Endodermal cell (in vitro differentiated cells): ENCODE results near the gene COMP. TPM values are rescaled to one million over a fixed set of nuclear protein-coding genes. Genes with fewer than 3 reads are reported as not detected.

Experiments
- DNase-seq: peaks from one replicate; pipeline ENCODE4 v3.0.0-alpha.2; 2017
- H3K27ac ChIP-seq: 2 replicates; pipeline ENCODE4 v1.5.1; 2013; ENCODE audit warnings: mild to moderate bottlenecking, low read depth, low read length, moderate library complexity
- H3K27me3 ChIP-seq: 2 replicates; pipeline ENCODE4 v1.6.1; 2013; ENCODE audit warnings: mild to moderate bottlenecking, low read length, moderate library complexity; ENCODE audit not compliant: insufficient read depth, control insufficient read depth, poor library complexity, severe bottlenecking
- H3K36me3 ChIP-seq: 2 replicates; pipeline ENCODE4 v1.7.0; 2013; ENCODE audit warnings: mild to moderate bottlenecking, low read length, moderate library complexity; ENCODE audit not compliant: control insufficient read depth, insufficient read depth
- H3K4me1 ChIP-seq: one replicate; pipeline ENCODE4 v1.7.0; 2013; ENCODE audit warnings: low read length; ENCODE audit not compliant: control insufficient read depth, insufficient read depth
- H3K4me3 ChIP-seq: 2 replicates; pipeline ENCODE4 v1.5.1; 2013; ENCODE audit warnings: mild to moderate bottlenecking, low read length, moderate library complexity
- H3K9ac ChIP-seq: 2 replicates; pipeline ENCODE4 v1.6.1; 2013; ENCODE audit warnings: mild to moderate bottlenecking, low read length, moderate library complexity; ENCODE audit not compliant: poor library complexity, severe bottlenecking; ENCODE audit errors: extremely low read depth
- H3K9me3 ChIP-seq: 2 replicates; pipeline ENCODE4 v1.6.1; 2013; ENCODE audit warnings: mild to moderate bottlenecking, low read length, moderate library complexity; ENCODE audit not compliant: control insufficient read depth
- H3K27ac Mint-ChIP-seq: 2 replicates; pipeline ENCODE4 v1.8.0; 2020; ENCODE audit warnings: mixed read lengths
- H3K27me3 Mint-ChIP-seq: 2 replicates; pipeline ENCODE4 v1.8.0; 2021; ENCODE audit warnings: mild to moderate bottlenecking, mixed read lengths; ENCODE audit not compliant: insufficient read depth
- H3K36me3 Mint-ChIP-seq: 2 replicates; pipeline ENCODE4 v1.8.0; 2020; ENCODE audit warnings: low read depth, mixed read lengths
- H3K4me1 Mint-ChIP-seq: 2 replicates; pipeline ENCODE4 v1.8.0; 2020; ENCODE audit warnings: mixed read lengths
- H3K4me3 Mint-ChIP-seq: 2 replicates; pipeline ENCODE4 v1.8.0; 2020; ENCODE audit warnings: mild to moderate bottlenecking, moderate library complexity, mixed read lengths
- H3K9me3 Mint-ChIP-seq: 2 replicates; pipeline ENCODE4 v1.8.0; 2020; ENCODE audit warnings: mild to moderate bottlenecking, mixed read lengths
- CTCF ChIP-seq: fragments of 200-600 bp; sonication (generic); conservative IDR thresholded peaks from 2 replicates; pipeline ENCODE4 v1.5.0; 2021; ENCODE audit warnings: antibody characterized with exemption, mild to moderate bottlenecking
- WGBS, 2 experiments: methylation state at CpG; one replicate each; pipeline versions ENCODE4 v1.1.5 to v1.1.7; 2013; ENCODE audit warnings: missing lambda C conversion rate in 2 of 2, mixed read lengths in 1 of 2; ENCODE audit not compliant: insufficient coverage in 1 of 2, insufficient read length in 1 of 2; 5-methylcytosine and 5-hydroxymethylcytosine counted together
- total RNA-seq, 2 donors: library from RNA; stranded (reverse); fragmentation: NEBNext Ultra II Directional in 1 of 2; extraction: Animal tissue kit (Norgen Biotek cat#: 25700) in 1 of 2; gene quantifications; 2 replicates in 1 of 2; 3 replicates in 1 of 2; pipeline ENCODE4 v1.2.1, GENCODE V29; 2021

The COMP gene
- total RNA-seq, 2 donors from 2014 or later = not detected

DNA sequence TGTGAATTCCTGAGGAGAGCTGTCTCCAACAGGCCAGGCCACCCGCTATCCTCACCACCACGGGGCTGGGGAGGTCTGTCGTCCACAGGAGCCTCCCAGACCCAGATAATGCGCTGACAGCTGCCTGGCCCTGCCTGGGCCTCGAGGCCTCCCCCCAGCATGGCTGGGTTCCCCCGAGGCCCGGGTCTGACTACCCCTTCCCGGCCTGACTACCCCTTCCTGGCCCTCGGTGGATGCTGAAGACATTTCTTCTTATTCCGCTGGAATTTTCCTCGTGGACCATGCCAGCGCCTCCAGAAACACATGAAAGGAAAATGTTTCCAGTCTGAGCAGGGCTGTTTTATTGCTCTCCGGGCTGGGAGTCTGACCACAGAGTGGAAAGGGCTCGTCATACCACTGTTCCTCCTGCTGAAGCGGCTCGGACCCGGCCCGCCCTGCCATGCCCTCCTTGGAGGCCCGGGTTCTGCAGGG, 16.8 kb upstream of the COMP start:
- Mint-ChIP-seq H3K36me3 (no peaks in the 10 kb centered on the region), H3K27ac (no peak overlapping the region), H3K4me3 (no peak overlapping the region), H3K9me3 (no peaks in the 10 kb centered on the region), H3K27me3 (peaks cover 36% of the 10 kb centered on the region), H3K4me1 (no peaks in the 10 kb centered on the region)
- DNase-seq = no peak
- peaks cover 24% of the 10 kb centered on the region for H3K27me3 ChIP-seq
- H3K4me1 ChIP-seq = no peaks in the 10 kb centered on the region
- 79 to 88% methylated on average over 14 to 19 of the region's 19 CpGs for WGBS, 2 experiments
- no peak overlapping the region for H3K4me3 ChIP-seq
- no peak overlapping the region for H3K27ac ChIP-seq
- no peaks in the 10 kb centered on the region for H3K9me3 ChIP-seq
- no peaks in the 10 kb centered on the region for H3K36me3 ChIP-seq
- no peak overlapping the region for H3K9ac ChIP-seq
- no peak for TF ChIP-seq CTCF

DNA sequence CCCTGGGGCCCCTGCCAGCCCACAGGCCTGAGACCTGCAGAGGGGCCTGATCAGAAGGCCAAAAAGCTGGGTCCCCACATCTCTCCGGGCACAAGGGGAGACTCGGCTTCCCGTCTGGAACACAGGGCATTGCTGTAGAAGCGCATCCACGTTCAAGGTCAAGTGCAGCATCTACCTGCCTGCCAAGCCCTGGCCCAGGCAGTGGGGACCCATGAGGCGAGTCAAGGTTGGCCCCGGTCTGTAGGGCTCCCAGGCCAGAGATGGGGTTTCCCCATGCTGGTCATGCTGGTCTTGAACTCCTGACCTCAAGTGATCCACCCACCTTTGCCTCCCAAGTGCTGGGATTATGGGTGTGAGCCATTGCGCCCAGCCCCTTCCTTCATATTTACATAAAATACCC, 13.5 kb upstream of the COMP start:
- DNase-seq = no peak
- peaks cover 34% of the 10 kb centered on the region for H3K27me3 ChIP-seq
- Mint-ChIP-seq H3K27me3 (peaks cover 25% of the 10 kb centered on the region), H3K36me3 (no peaks in the 10 kb centered on the region), H3K4me3 (no peak overlapping the region), H3K4me1 (no peaks in the 10 kb centered on the region), H3K27ac (no peak overlapping the region), H3K9me3 (no peaks in the 10 kb centered on the region)
- no peaks in the 10 kb centered on the region for H3K36me3 ChIP-seq
- no peak overlapping the region for H3K4me3 ChIP-seq
- TF ChIP-seq CTCF = no peak
- H3K9ac ChIP-seq = no peak overlapping the region
- WGBS, 2 experiments = 82 to 92% methylated on average over 6 to 8 of the region's 8 CpGs
- H3K27ac ChIP-seq = no peak overlapping the region
- no peaks in the 10 kb centered on the region for H3K4me1 ChIP-seq
- H3K9me3 ChIP-seq = no peaks in the 10 kb centered on the region

DNA sequence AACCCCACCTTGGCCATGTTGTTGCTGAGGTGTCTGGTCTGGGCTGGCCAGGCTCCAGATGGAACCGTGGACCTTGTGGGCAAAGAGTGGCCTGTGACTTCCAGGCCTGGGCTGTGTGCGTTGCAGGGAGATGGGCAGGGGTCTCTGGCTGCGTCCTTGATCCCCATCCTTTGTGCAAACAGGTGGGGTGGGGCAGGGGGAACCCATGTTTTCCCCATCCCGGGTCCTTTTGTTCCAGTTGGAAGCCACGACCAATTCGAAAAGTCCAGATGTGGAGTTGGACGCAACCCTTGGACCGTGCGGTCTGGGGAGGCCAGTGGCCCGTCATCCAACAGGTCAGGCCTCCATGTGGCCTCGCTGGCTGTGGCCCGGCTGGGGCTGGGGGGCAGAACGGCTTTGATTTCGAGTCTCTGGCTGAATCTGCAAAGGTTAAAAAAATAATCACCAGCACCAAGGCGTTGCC, 13.1 kb upstream of the COMP start:
- WGBS, 2 experiments = 92% methylated on average over 11 to 15 of the region's 15 CpGs
- H3K4me1 Mint-ChIP-seq = no peaks in the 10 kb centered on the region

More for the DNA sequence above, 13.1 kb upstream of the COMP start:
- peaks cover 35% of the 10 kb centered on the region for H3K27me3 ChIP-seq
- H3K9ac ChIP-seq = no peak overlapping the region
- DNase-seq = no peak
- H3K9me3 Mint-ChIP-seq = no peaks in the 10 kb centered on the region
- no peaks in the 10 kb centered on the region for H3K36me3 ChIP-seq
- no peak overlapping the region for H3K27ac Mint-ChIP-seq
- TF ChIP-seq CTCF = no peak
- no peaks in the 10 kb centered on the region for H3K4me1 ChIP-seq
- no peaks in the 10 kb centered on the region for H3K9me3 ChIP-seq
- no peaks in the 10 kb centered on the region for H3K36me3 Mint-ChIP-seq
- no peak overlapping the region for H3K4me3 Mint-ChIP-seq
- H3K4me3 ChIP-seq = no peak overlapping the region
- H3K27me3 Mint-ChIP-seq = peaks cover 22% of the 10 kb centered on the region
- H3K27ac ChIP-seq = no peak overlapping the region
